Caco-2 (cell line): ENCODE measurements around the gene KRTAP25-1. TPM values are rescaled to one million over a fixed set of nuclear protein-coding genes. Genes with fewer than 3 reads are reported as not detected.

Experiments
- BruUV-seq: library from RNA; stranded (reverse); fragments of 400-500 nt; replicated peaks from 2 replicates; lab custom pipeline; 2021; lab: Mats Ljungman, UMichigan
- CTCF ChIA-PET: fragments of 300-600 bp; sonication (Branson Sonifier 250); formaldehyde crosslinking; loops from one replicate; lab custom pipeline; 2022; ENCODE audit warnings: antibody characterized with exemption; lab: Charles Lee
- POLR2A ChIA-PET: fragments of 300-600 bp; sonication (Branson Sonifier 250); formaldehyde crosslinking; loops from one replicate; lab custom pipeline; 2022; ENCODE audit warnings: antibody characterized with exemption; lab: Charles Lee
- DNase-seq, 2 experiments: peaks; one replicate each; pipeline versions ENCODE4 v3.0.0 to v3.0.0-alpha.2; 2020 to 2022
- H3K27me3 ChIP-seq: replicated peaks from 2 replicates; pipeline ENCODE4 v1.6.0; 2011; ENCODE audit warnings: low read length; ENCODE audit not compliant: control insufficient read depth, insufficient read depth
- H3K36me3 ChIP-seq: 2 replicates; pipeline ENCODE4 v1.5.1; 2011; ENCODE audit warnings: low read length; ENCODE audit not compliant: control insufficient read depth, insufficient read depth
- H3K4me1 ChIP-seq: fragments of 250-450 bp; sonication (Bioruptor Pico); 2 replicates; pipeline ENCODE4 v1.5.1; 2020; ENCODE audit warnings: mild to moderate bottlenecking
- H3K4me3 ChIP-seq: 2 replicates; pipeline ENCODE4 v1.5.1; 2011; ENCODE audit warnings: low read depth, mild to moderate bottlenecking, control low read depth, low read length
- H3K9me3 ChIP-seq: fragments of 250-450 bp; sonication (Bioruptor Pico); 2 replicates; pipeline ENCODE4 v1.5.1; 2020; ENCODE audit warnings: mild to moderate bottlenecking, moderate library complexity
- H3K27ac Mint-ChIP-seq: one replicate; pipeline ENCODE4 v1.8.0; 2022; ENCODE audit warnings: mixed read lengths; ENCODE audit not compliant: unreplicated experiment
- H3K27me3 Mint-ChIP-seq: one replicate; pipeline ENCODE4 v1.8.0; 2022; ENCODE audit warnings: mixed read lengths; ENCODE audit not compliant: insufficient read depth, unreplicated experiment
- H3K36me3 Mint-ChIP-seq: one replicate; pipeline ENCODE4 v1.8.0; 2022; ENCODE audit warnings: mild to moderate bottlenecking, mixed read lengths; ENCODE audit not compliant: insufficient read depth, unreplicated experiment
- H3K4me1 Mint-ChIP-seq: one replicate; pipeline ENCODE4 v1.8.0; 2022; ENCODE audit warnings: low read depth, mixed read lengths; ENCODE audit not compliant: unreplicated experiment
- H3K4me3 Mint-ChIP-seq: one replicate; pipeline ENCODE4 v1.8.0; 2022; ENCODE audit warnings: mild to moderate bottlenecking, moderate library complexity, mixed read lengths; ENCODE audit not compliant: unreplicated experiment
- H3K9me3 Mint-ChIP-seq: one replicate; pipeline ENCODE4 v1.8.0; 2022; ENCODE audit warnings: mixed read lengths; ENCODE audit not compliant: unreplicated experiment
- CTCF ChIP-seq, 2 experiments: fragments of 200-600 bp in 1 of 2; IDR thresholded peaks; 1 replicate in 1 of 2; 2 replicates in 1 of 2; pipeline versions ENCODE4 v1.5.1 to v1.8.0; 2011 to 2022; ENCODE audit warnings: antibody characterized with exemption in 1 of 2, control low read depth in 1 of 2, inconsistent platforms in 1 of 2, low read depth in 1 of 2, low read length in 1 of 2, mild to moderate bottlenecking in 1 of 2, moderate library complexity in 1 of 2; ENCODE audit not compliant: insufficient read depth in 1 of 2, severe bottlenecking in 1 of 2, unreplicated experiment in 1 of 2
- intact Hi-C: fragments of 100-400 bp; cut with micrococcal nuclease; formaldehyde crosslinking; loops from one replicate; pipeline ENCODE4 v1.10.0; 2022; ENCODE audit not compliant: unreplicated experiment
- total RNA-seq: library from RNA; stranded (reverse); gene quantifications from 2 replicates; pipeline ENCODE4 v1.2.3, GENCODE V29; 2022

The KRTAP25-1 gene
- total RNA-seq, 1 experiment from 2014 or later: not detected

- TF ChIP-seq CTCF (IDR thresholded peaks at IDR 0.05; ENCODE audit: insufficient read depth in 1 of 2, low read depth in 1 of 2, low read length in 1 of 2, severe bottlenecking in 1 of 2, unreplicated experiment in 1 of 2): no peak
- Mint-ChIP-seq H3K36me3 (no peaks in the 10 kb centered on the region), H3K27ac (no peak overlapping the region), H3K4me1 (no peaks in the 10 kb centered on the region), H3K9me3 (no peaks in the 10 kb centered on the region), H3K4me3 (no peak overlapping the region), H3K27me3 (no peaks in the 10 kb centered on the region)
- Histone ChIP-seq H3K27me3 (no peaks in the 10 kb centered on the region), H3K4me3 (no peak overlapping the region), H3K4me1 (peaks cover 9% of the 10 kb centered on the region; the same call in 1 of the 2 replicates), H3K9me3 (no peaks in the 10 kb centered on the region), H3K36me3 (no peaks in the 10 kb centered on the region)
- DNase-seq: no peak
- intact Hi-C loops: no loop called here
- BruUV-seq: no TSS peak
- ChIA-PET CTCF (no interaction called here), POLR2A (no interaction called here)
These were observed 44.3 kb downstream of the KRTAP25-1 start for GRCh38 chr21:30245061-30245460.

- Mint-ChIP-seq H3K27ac (no peak overlapping the region), H3K4me3 (no peak overlapping the region), H3K9me3 (no peaks in the 10 kb centered on the region), H3K4me1 (no peaks in the 10 kb centered on the region), H3K36me3 (no peaks in the 10 kb centered on the region), H3K27me3 (no peaks in the 10 kb centered on the region)
- Histone ChIP-seq H3K27me3 (no peaks in the 10 kb centered on the region), H3K9me3 (no peaks in the 10 kb centered on the region), H3K4me1 (peaks cover 9% of the 10 kb centered on the region; the same call in 1 of the 2 replicates), H3K36me3 (no peaks in the 10 kb centered on the region), H3K4me3 (no peak overlapping the region)
- intact Hi-C loops: no loop called here
- TF ChIP-seq CTCF (IDR thresholded peaks at IDR 0.05; ENCODE audit: insufficient read depth in 1 of 2, low read depth in 1 of 2, low read length in 1 of 2, severe bottlenecking in 1 of 2, unreplicated experiment in 1 of 2): no peak
- no TSS peak for BruUV-seq
- CTCF ChIA-PET: interaction anchor here (0.6 kb wide), 2 partner anchors 21 to 167 kb away, joined by 3 to 4 read pairs; no protein-coding TSS in a partner anchor
- POLR2A ChIA-PET: no interaction called here
- DNase-seq: no peak
These were observed 45.6 kb downstream of the KRTAP25-1 start for GRCh38 chr21:30243691-30244090.

GRCh38 chr21:30240661-30241060, 48.7 kb downstream of the KRTAP25-1 start:
- Histone ChIP-seq H3K4me3 (no peak overlapping the region), H3K27me3 (no peaks in the 10 kb centered on the region), H3K4me1 (peaks cover 9% of the 10 kb centered on the region; the same call in 1 of the 2 replicates), H3K9me3 (no peaks in the 10 kb centered on the region), H3K36me3 (no peaks in the 10 kb centered on the region)
- DNase-seq: no peak
- ChIA-PET CTCF (no interaction called here), POLR2A (no interaction called here)
- Mint-ChIP-seq H3K9me3 (no peaks in the 10 kb centered on the region), H3K4me3 (no peak overlapping the region), H3K27ac (no peak overlapping the region), H3K36me3 (no peaks in the 10 kb centered on the region), H3K27me3 (no peaks in the 10 kb centered on the region), H3K4me1 (no peaks in the 10 kb centered on the region)
- BruUV-seq: no TSS peak
- no peak for TF ChIP-seq CTCF (IDR thresholded peaks at IDR 0.05; ENCODE audit: insufficient read depth in 1 of 2, low read depth in 1 of 2, low read length in 1 of 2, severe bottlenecking in 1 of 2, unreplicated experiment in 1 of 2)
- intact Hi-C loops: no loop called here

Other genes starting within 250 kb of the KRTAP25-1 start
- gene CLDN17, start 122.7 kb downstream of the KRTAP25-1 start, total RNA-seq: not detected in 2 replicates
- not detected in 2 replicates for gene CLDN8, start 73.4 kb downstream of the KRTAP25-1 start, total RNA-seq
- gene KRTAP24-1, start 6.6 kb downstream of the KRTAP25-1 start, total RNA-seq: not detected in 2 replicates
- not detected in 2 replicates for gene KRTAP26-1, start 30.8 kb upstream of the KRTAP25-1 start, total RNA-seq
- gene KRTAP27-1, start 48.2 kb upstream of the KRTAP25-1 start, total RNA-seq: not detected in 2 replicates
- not detected in 2 replicates for gene KRTAP23-1, start 59.1 kb upstream of the KRTAP25-1 start, total RNA-seq
- gene KRTAP13-2, start 82.8 kb upstream of the KRTAP25-1 start, total RNA-seq: not detected in 2 replicates
- not detected in 2 replicates for gene KRTAP13-1, start 106.5 kb upstream of the KRTAP25-1 start, total RNA-seq
- not detected in 2 replicates for gene KRTAP13-3, start 136.4 kb upstream of the KRTAP25-1 start, total RNA-seq
- not detected in 2 replicates for gene KRTAP13-4, start 140.7 kb upstream of the KRTAP25-1 start, total RNA-seq
- not detected in 2 replicates for gene KRTAP15-1, start 150.8 kb upstream of the KRTAP25-1 start, total RNA-seq
- gene KRTAP19-1, start 190.9 kb upstream of the KRTAP25-1 start, total RNA-seq: not detected in 2 replicates
- gene KRTAP19-2, start 197.9 kb upstream of the KRTAP25-1 start, total RNA-seq: not detected in 2 replicates
- gene KRTAP19-3, start 202.5 kb upstream of the KRTAP25-1 start, total RNA-seq: not detected in 2 replicates
- not detected in 2 replicates for gene KRTAP19-4, start 207.7 kb upstream of the KRTAP25-1 start, total RNA-seq
- gene KRTAP19-5, start 212.6 kb upstream of the KRTAP25-1 start, total RNA-seq: not detected in 2 replicates